ENCODE results near the gene PDZD7. TPM values are rescaled to one million over a fixed set of nuclear protein-coding genes. Genes with fewer than 3 reads are reported as not detected.

The PDZD7 gene
- total and polyA plus RNA-seq, 9 of the 15 experiments (the other 6 are each of a cell fraction or from before 2014, with no cell fraction given), result 0.04 to 0.24 (median 0.08) TPM; not detected in 3

GRCh38 chr10:100997360-100998182 is 33.4 kb downstream of the PDZD7 start:
- peak overlapping the region; percentile 100 for H3K4me2 ChIP-seq (ENCODE audit: insufficient read depth, low read length)
- FAIRE-seq (peak; percentile 11), DNase-seq (ENCODE audit: extremely low read depth in 1 of 4, low spot score in 3 of 4) (peak; percentile 57 to 83 (median 72)), ATAC-seq (peak; percentile 75)
- H3K9ac ChIP-seq (ENCODE audit: insufficient read depth in 1 of 2, low read depth in 2 of 2, low read length in 2 of 2), result peak overlapping the region; percentile 85 to 90
- H3K27ac ChIP-seq (ENCODE audit: extremely low read depth, low read depth, low read length), result peak overlapping the region; percentile 93
- H3K4me3 ChIP-seq, result peak overlapping the region; percentile 76
- no peaks in the 10 kb centered on the region for H3K9me1 ChIP-seq (ENCODE audit: control insufficient read depth, insufficient read depth, low read length)
- peaks cover 33% of the 10 kb centered on the region; the same call in 2 of the 3 replicates for H3K36me3 ChIP-seq (ENCODE audit: control insufficient read depth, insufficient read depth, low read length)
- no peaks in the 10 kb centered on the region for H3K9me3 ChIP-seq (replicated peaks; ENCODE audit: control insufficient read depth, insufficient read depth, low read depth, low read length)
- no TSS peak for BruUV-seq (replicated peaks)
- H3K79me2 ChIP-seq (ENCODE audit: control insufficient read depth, insufficient read depth, low read length), result peaks cover 58% of the 10 kb centered on the region
- peaks cover 26 to 72% of the 10 kb centered on the region in 2 experiments; a peak in 4 of 5 replicates for H3K4me1 ChIP-seq (replicated peaks in 1 of 2; ENCODE audit: control insufficient read depth in 2 of 2, insufficient read depth in 2 of 2, low read length in 2 of 2)
- 0% methylated on average over 25 of the region's 66 CpGs for WGBS (ENCODE audit: insufficient coverage, low coverage, missing lambda C conversion rate)
- intact Hi-C loops (cut with micrococcal nuclease), result loop anchor here (1.0 kb wide), 1 partner anchor 14 kb away; no protein-coding TSS in a partner anchor
- H2AFZ ChIP-seq (ENCODE audit: low read depth, low read length), result peak overlapping the region; percentile 86
- POLR2A ChIA-PET, result interaction anchor here (0.6 to 1.0 kb wide), 2 partner anchors 9 to 11 kb away, joined by 3 to 4 read pairs; no protein-coding TSS in a partner anchor
- no peaks in the 10 kb centered on the region for H3K27me3 ChIP-seq (ENCODE audit: control insufficient read depth in 2 of 2, insufficient read depth in 2 of 2, low read length in 2 of 2)
- CTCF ChIA-PET (ENCODE audit: low intra/inter-chr PET ratio), result interaction anchor here (9.3 kb wide), 1 partner anchor 15 kb away, joined by 150 read pairs; no protein-coding TSS in a partner anchor
- H4K20me1 ChIP-seq (replicated peaks; ENCODE audit: control insufficient read depth, insufficient read depth, low read length), result no peaks in the 10 kb centered on the region
- in situ Hi-C loops (cut with MboI), result loop anchor here (25.0 kb wide), 1 partner anchor 1040 kb away; no protein-coding TSS in a partner anchor
- TF ChIP-seq CLOCK (CRISPR knock-in tag; IDR thresholded peaks at IDR 0.05; ENCODE audit: borderline replicate concordance) (no peak), SFPQ (IDR thresholded peaks at IDR 0.05; ENCODE audit: low read depth, low read length) (no peak), ARID3B (CRISPR knock-in tag; IDR thresholded peaks at IDR 0.05; ENCODE audit: borderline replicate concordance) (no peak), NFXL1 (CRISPR knock-in tag; IDR thresholded peaks at IDR 0.05) (no peak), ZNF436 (CRISPR knock-in tag; IDR thresholded peaks at IDR 0.05) (no peak), C11orf30 (IDR thresholded peaks at IDR 0.05; ENCODE audit: low read depth) (no peak), ERF (CRISPR knock-in tag; IDR thresholded peaks at IDR 0.05) (0 out of 2 replicates have a peak, but pooled peaks have one; percentile 30), ZNF79 (CRISPR knock-in tag; IDR thresholded peaks at IDR 0.05; ENCODE audit: low read depth) (no peak), ZNF134 (CRISPR knock-in tag; conservative IDR thresholded peaks at IDR 0.05) (no peak), CTBP1 (IDR thresholded peaks at IDR 0.05; ENCODE audit: borderline replicate concordance) (0 out of 2 replicates have a peak, but pooled peaks have one; percentile 26), ZNF551 (CRISPR knock-in tag; IDR thresholded peaks at IDR 0.05) (no peak), ATF1 (CRISPR knock-in tag; IDR thresholded peaks at IDR 0.05) (no peak), ATF1 (tag; IDR thresholded peaks at IDR 0.05) (0 out of 2 replicates have a peak, but pooled peaks have one; percentile 19)
- TF ChIP-seq, protein P1, sequence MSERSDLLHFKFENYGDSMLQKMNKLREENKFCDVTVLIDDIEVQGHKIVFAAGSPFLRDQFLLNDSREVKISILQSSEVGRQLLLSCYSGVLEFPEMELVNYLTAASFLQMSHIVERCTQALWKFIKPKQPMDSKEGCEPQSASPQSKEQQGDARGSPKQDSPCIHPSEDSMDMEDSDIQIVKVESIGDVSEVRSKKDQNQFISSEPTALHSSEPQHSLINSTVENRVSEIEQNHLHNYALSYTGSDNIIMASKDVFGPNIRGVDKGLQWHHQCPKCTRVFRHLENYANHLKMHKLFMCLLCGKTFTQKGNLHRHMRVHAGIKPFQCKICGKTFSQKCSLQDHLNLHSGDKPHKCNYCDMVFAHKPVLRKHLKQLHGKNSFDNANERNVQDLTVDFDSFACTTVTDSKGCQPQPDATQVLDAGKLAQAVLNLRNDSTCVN (CRISPR knock-in tag; IDR thresholded peaks at IDR 0.05), result no peak
